IMR-90 (cell line): Measurements from ENCODE around the gene RMND5A. TPM values are rescaled to one million over a fixed set of nuclear protein-coding genes. Genes with fewer than 3 reads are reported as not detected.

Experiments
- ATAC-seq: fragments of 200-7000 bp; cut with Tn5 transposase; 2 replicates; pipeline ENCODE4 v1.9.1; 2020; ENCODE audit warnings: low read depth, mild to moderate bottlenecking, moderate library complexity
- BruUV-seq: library from RNA; stranded (reverse); fragments of 400-500 nt; replicated peaks from 2 replicates; lab custom pipeline; 2021; lab: Mats Ljungman, UMichigan
- CTCF ChIA-PET: fragments of 300-600 bp; formaldehyde crosslinking; extraction: SDS; loops from one replicate; lab custom pipeline; 2021; ENCODE audit warnings: antibody characterized with exemption; lab: Yijun Ruan, JAX
- POLR2A ChIA-PET: fragments of 300-600 bp; sonication (Branson Sonifier 250); formaldehyde crosslinking; loops from one replicate; lab custom pipeline; 2022; ENCODE audit warnings: antibody characterized with exemption; ENCODE audit not compliant: unreplicated experiment; lab: Charles Lee
- DNase-seq: peaks from one replicate; pipeline ENCODE4 v3.0.0; 2013
- H2AFZ ChIP-seq: replicated peaks from 2 replicates; pipeline ENCODE3; 2013; ENCODE audit warnings: low read length, mild to moderate bottlenecking; ENCODE audit not compliant: poor library complexity
- H2AK5ac ChIP-seq: 2 replicates; pipeline ENCODE4 v1.6.1; 2013; ENCODE audit warnings: low read depth, low read length, inconsistent platforms
- H2AK9ac ChIP-seq: replicated peaks from 2 replicates; pipeline ENCODE3; 2013; ENCODE audit warnings: mild to moderate bottlenecking, low read depth, low read length, moderate library complexity; ENCODE audit not compliant: poor library complexity
- H2BK120ac ChIP-seq: 2 replicates; pipeline ENCODE4 v1.6.1; 2013; ENCODE audit warnings: low read depth, low read length, inconsistent platforms
- H2BK15ac ChIP-seq: 3 replicates; pipeline ENCODE4 v1.6.1; 2013; ENCODE audit warnings: low read depth, low read length, inconsistent platforms
- H2BK20ac ChIP-seq: 2 replicates; pipeline ENCODE4 v1.6.1; 2013; ENCODE audit warnings: low read depth, mild to moderate bottlenecking, inconsistent platforms, low read length, moderate library complexity
- H2BK5ac ChIP-seq: 2 replicates; pipeline ENCODE4 v1.6.1; 2013; ENCODE audit warnings: mild to moderate bottlenecking, low read depth, low read length, inconsistent platforms; ENCODE audit not compliant: poor library complexity, severe bottlenecking
- H3K14ac ChIP-seq: replicated peaks from 2 replicates; pipeline ENCODE4 v1.6.1; 2013; ENCODE audit warnings: low read depth, low read length, inconsistent platforms
- H3K18ac ChIP-seq: 2 replicates; pipeline ENCODE4 v1.6.1; 2013; ENCODE audit warnings: low read depth, low read length, control low read depth
- H3K23ac ChIP-seq: 2 replicates; pipeline ENCODE4 v1.6.1; 2013; ENCODE audit warnings: low read depth, low read length, inconsistent platforms
- H3K27ac ChIP-seq: 2 replicates; pipeline ENCODE4 v1.5.1; 2013; ENCODE audit warnings: mild to moderate bottlenecking, control low read depth, low read length; ENCODE audit not compliant: insufficient read depth
- H3K27me3 ChIP-seq: 2 replicates; pipeline ENCODE4 v1.6.1; 2013; ENCODE audit warnings: low read length; ENCODE audit not compliant: control insufficient read depth, insufficient read depth
- H3K36me3 ChIP-seq: 2 replicates; pipeline ENCODE4 v1.6.1; 2013; ENCODE audit warnings: low read length, mixed read lengths; ENCODE audit not compliant: control insufficient read depth, insufficient read depth
- H3K4ac ChIP-seq: 2 replicates; pipeline ENCODE4 v1.6.1; 2013; ENCODE audit warnings: low read depth, low read length, inconsistent platforms
- H3K4me1 ChIP-seq: 2 replicates; pipeline ENCODE4 v1.6.1; 2013; ENCODE audit warnings: low read length, mixed read lengths; ENCODE audit not compliant: control insufficient read depth, insufficient read depth
- H3K4me2 ChIP-seq: 2 replicates; pipeline ENCODE4 v1.6.1; 2013; ENCODE audit warnings: low read depth, mild to moderate bottlenecking, control low read depth, low read length, moderate library complexity
- H3K4me3 ChIP-seq: 2 replicates; pipeline ENCODE4 v1.5.1; 2013; ENCODE audit warnings: low read depth, mild to moderate bottlenecking, control low read depth, low read length, moderate library complexity; ENCODE audit not compliant: insufficient read depth
- H3K56ac ChIP-seq: 2 replicates; pipeline ENCODE4 v1.6.1; 2013; ENCODE audit warnings: low read length, inconsistent platforms; ENCODE audit not compliant: insufficient read depth; ENCODE audit errors: extremely low read depth
- H3K79me1 ChIP-seq, 2 experiments: 2 replicates each; pipeline ENCODE4 v1.6.1; 2013; ENCODE audit warnings: low read length in 2 of 2, inconsistent platforms in 1 of 2, low read depth in 1 of 2
- H3K9ac ChIP-seq: 2 replicates; pipeline ENCODE4 v1.6.1; 2013; ENCODE audit warnings: low read depth, low read length, control low read depth
- H3K9me1 ChIP-seq: 2 replicates; pipeline ENCODE4 v1.6.1; 2013; ENCODE audit warnings: low read length, inconsistent platforms; ENCODE audit not compliant: insufficient read depth
- H3K9me3 ChIP-seq: 2 replicates; pipeline ENCODE4 v1.6.1; 2013; ENCODE audit warnings: low read length; ENCODE audit not compliant: control insufficient read depth, insufficient read depth
- H4K20me1 ChIP-seq: 2 replicates; pipeline ENCODE4 v1.6.1; 2013; ENCODE audit warnings: low read length, inconsistent platforms; ENCODE audit not compliant: insufficient read depth
- H4K5ac ChIP-seq: 2 replicates; pipeline ENCODE4 v1.6.1; 2013; ENCODE audit warnings: mild to moderate bottlenecking, low read depth, low read length, control low read depth
- H4K8ac ChIP-seq, 2 experiments: 2 replicates each; pipeline ENCODE4 v1.6.1; 2013; ENCODE audit warnings: low read depth in 2 of 2, low read length in 2 of 2, control low read depth in 1 of 2, inconsistent platforms in 1 of 2
- H4K91ac ChIP-seq: 2 replicates; pipeline ENCODE4 v1.6.1; 2013; ENCODE audit warnings: low read depth, low read length, inconsistent platforms; ENCODE audit not compliant: insufficient read depth
- CHD1 ChIP-seq: IDR thresholded peaks from 2 replicates; pipeline ENCODE4 v1.6.1; 2012; ENCODE audit warnings: low read depth, low read length, improper control_type of control experiment
- FOS ChIP-seq: fragments of 150-350 bp; IDR thresholded peaks from 2 replicates; pipeline ENCODE4 v1.6.1; 2016; ENCODE audit warnings: low read depth, low read length
- MAFK ChIP-seq: IDR thresholded peaks from 2 replicates; pipeline ENCODE4 v1.6.1; 2012; ENCODE audit warnings: low read depth, low read length, improper control_type of control experiment
- RAD21 ChIP-seq: IDR thresholded peaks from 2 replicates; pipeline ENCODE4 v1.6.1; 2012; ENCODE audit warnings: low read length, improper control_type of control experiment
- RFX5 ChIP-seq: IDR thresholded peaks from 2 replicates; pipeline ENCODE4 v1.8.0; 2012; ENCODE audit warnings: low read depth, mild to moderate bottlenecking, low read length, moderate library complexity
- SMC3 ChIP-seq: fragments of 150-350 bp; IDR thresholded peaks from 2 replicates; pipeline ENCODE4 v1.6.1; 2016; ENCODE audit warnings: low read depth, mild to moderate bottlenecking, antibody characterized with exemption, low read length, moderate library complexity
- WGBS, 2 experiments: methylation state at CpG; one replicate each; pipeline versions ENCODE4 v1.1.5 to v1.1.7; 2013; ENCODE audit warnings: missing lambda C conversion rate in 2 of 2; ENCODE audit not compliant: insufficient read length in 1 of 2; ENCODE audit errors: extremely low coverage in 2 of 2; 5-methylcytosine and 5-hydroxymethylcytosine counted together
- dilution Hi-C: fragments of 300-500 bp; cut with HindIII; formaldehyde crosslinking; loops from one replicate; pipeline ENCODE4 v1.14.3; 2018; ENCODE audit warnings: low sequenced_read_pairs; ENCODE audit not compliant: unreplicated experiment
- in situ Hi-C: fragments of 300-500 bp; cut with MboI; formaldehyde crosslinking; loops from 3 replicates; pipeline ENCODE4 v1.14.3; 2019; ENCODE audit warnings: low sequenced_read_pairs, inconsistent platforms, mixed read lengths
- intact Hi-C: fragments of 100-400 bp; cut with micrococcal nuclease; formaldehyde crosslinking; loops from 2 replicates; pipeline ENCODE4 v1.10.0; 2022
- polyA plus RNA-seq, 3 experiments: library from polyadenylated mRNA; depleted of rRNA; stranded (reverse); fragments of >200 nt; gene quantifications; 2 replicates each; pipeline ENCODE4 v1.2.3, GENCODE V29; 2012; ENCODE audit warnings: low replicate concordance in 1 of 3
- total RNA-seq: library from RNA; depleted of rRNA; stranded (reverse); fragments of >200 nt; gene quantifications from 2 replicates; pipeline ENCODE4 v1.2.3, GENCODE V29; 2012
- TF ChIP-seq, protein P1 (sequence below): fragments of 150-350 bp; IDR thresholded peaks from 2 replicates; pipeline ENCODE4 v1.6.1; 2017; ENCODE audit warnings: mild to moderate bottlenecking, antibody characterized with exemption, low read length, low read depth
- TF ChIP-seq, protein P2 (sequence below): conservative IDR thresholded peaks from 2 replicates; pipeline ENCODE4 v1.5.1; 2012; ENCODE audit warnings: mild to moderate bottlenecking, low read depth, low read length, improper control_type of control experiment

The RMND5A gene
- total and polyA plus RNA-seq, 2 of the 4 experiments (the other 2 are of a cell fraction), result 5.1 to 16.0 TPM

- Histone ChIP-seq H3K27me3 (no peaks in the 10 kb centered on the region), H2BK20ac (no peak overlapping the region), H4K5ac (no peak overlapping the region), H2AK5ac (no peak overlapping the region), H3K9me1 (no peaks in the 10 kb centered on the region; the same call in 1 of the 2 replicates), H2BK5ac (no peak overlapping the region), H3K18ac (no peak overlapping the region), H3K9ac (no peak overlapping the region), H4K20me1 (no peaks in the 10 kb centered on the region), H3K23ac (no peak overlapping the region), H3K4me1 (no peaks in the 10 kb centered on the region), H4K8ac (no peak overlapping the region), H3K36me3 (peaks cover 13% of the 10 kb centered on the region), H3K9me3 (no peaks in the 10 kb centered on the region), H3K4me3 (no peak overlapping the region), H2BK120ac (no peak overlapping the region), H3K14ac (no peak overlapping the region), H3K4ac (no peak overlapping the region), H3K79me1 (no peaks in the 10 kb centered on the region), H3K56ac (no peak overlapping the region), H4K91ac (no peak overlapping the region), H3K4me2 (no peak overlapping the region), H2AK9ac (no peak overlapping the region), H3K27ac (no peak overlapping the region), H2BK15ac (no peak overlapping the region), H2AFZ (no peak overlapping the region)
- dilution Hi-C loops (no loop called here), intact Hi-C loops (no loop called here), in situ Hi-C loops (no loop called here)
- WGBS, 2 experiments, result no CpG with 5 or more reads among the region's 4 CpGs
- DNase-seq (no peak), ATAC-seq (no peak)
- CTCF ChIA-PET, result no interaction called here
- TF ChIP-seq, protein P1, sequence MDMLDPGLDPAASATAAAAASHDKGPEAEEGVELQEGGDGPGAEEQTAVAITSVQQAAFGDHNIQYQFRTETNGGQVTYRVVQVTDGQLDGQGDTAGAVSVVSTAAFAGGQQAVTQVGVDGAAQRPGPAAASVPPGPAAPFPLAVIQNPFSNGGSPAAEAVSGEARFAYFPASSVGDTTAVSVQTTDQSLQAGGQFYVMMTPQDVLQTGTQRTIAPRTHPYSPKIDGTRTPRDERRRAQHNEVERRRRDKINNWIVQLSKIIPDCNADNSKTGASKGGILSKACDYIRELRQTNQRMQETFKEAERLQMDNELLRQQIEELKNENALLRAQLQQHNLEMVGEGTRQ, result no peak
- TF ChIP-seq FOS, result no peak
- no peak for TF ChIP-seq MAFK
- no peak for TF ChIP-seq SMC3
- TF ChIP-seq, protein P2, sequence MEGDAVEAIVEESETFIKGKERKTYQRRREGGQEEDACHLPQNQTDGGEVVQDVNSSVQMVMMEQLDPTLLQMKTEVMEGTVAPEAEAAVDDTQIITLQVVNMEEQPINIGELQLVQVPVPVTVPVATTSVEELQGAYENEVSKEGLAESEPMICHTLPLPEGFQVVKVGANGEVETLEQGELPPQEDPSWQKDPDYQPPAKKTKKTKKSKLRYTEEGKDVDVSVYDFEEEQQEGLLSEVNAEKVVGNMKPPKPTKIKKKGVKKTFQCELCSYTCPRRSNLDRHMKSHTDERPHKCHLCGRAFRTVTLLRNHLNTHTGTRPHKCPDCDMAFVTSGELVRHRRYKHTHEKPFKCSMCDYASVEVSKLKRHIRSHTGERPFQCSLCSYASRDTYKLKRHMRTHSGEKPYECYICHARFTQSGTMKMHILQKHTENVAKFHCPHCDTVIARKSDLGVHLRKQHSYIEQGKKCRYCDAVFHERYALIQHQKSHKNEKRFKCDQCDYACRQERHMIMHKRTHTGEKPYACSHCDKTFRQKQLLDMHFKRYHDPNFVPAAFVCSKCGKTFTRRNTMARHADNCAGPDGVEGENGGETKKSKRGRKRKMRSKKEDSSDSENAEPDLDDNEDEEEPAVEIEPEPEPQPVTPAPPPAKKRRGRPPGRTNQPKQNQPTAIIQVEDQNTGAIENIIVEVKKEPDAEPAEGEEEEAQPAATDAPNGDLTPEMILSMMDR, result no peak
- TF ChIP-seq RAD21, result no peak
- no peak for TF ChIP-seq CHD1
- TF ChIP-seq RFX5, result no peak
- BruUV-seq, result no TSS peak
- POLR2A ChIA-PET, result no interaction called here
These were observed 55.2 kb downstream of the RMND5A start for GRCh38 chr2:86775338-86775737.
